ENCODE measurements around the gene ZIC4.

- TF ChIP-seq CTCF (IDR thresholded peaks at IDR 0.05) (no peak), POLR2AphosphoS5 (IDR thresholded peaks at IDR 0.05; ENCODE audit: low read depth, low read length) (no peak), RAD21 (IDR thresholded peaks at IDR 0.05; ENCODE audit: low read length) (no peak), RFX5 (IDR thresholded peaks at IDR 0.05; ENCODE audit: low read length) (no peak), MAX (IDR thresholded peaks at IDR 0.05; ENCODE audit: low read depth) (no peak), MEF2A (IDR thresholded peaks at IDR 0.05; ENCODE audit: borderline replicate concordance, low read depth) (no peak), GATA2 (CRISPR knock-in tag; IDR thresholded peaks at IDR 0.05) (no peak)
These were observed 17.4 kb downstream of the ZIC4 start for GRCh38 chr3:147388700-147389580.
